Nephron (organoid): ENCODE data around the gene ZSCAN20.

Experiments
- H3K27ac Mint-ChIP-seq, 3 experiments: 2 replicates each; pipeline ENCODE4 v1.8.0; 2020; ENCODE audit warnings: mixed read lengths in 3 of 3, mild to moderate bottlenecking in 2 of 3, moderate library complexity in 1 of 3
- H3K27me3 Mint-ChIP-seq: 2 replicates; pipeline ENCODE4 v1.8.0; 2021; ENCODE audit warnings: low read depth, mild to moderate bottlenecking, moderate library complexity, mixed read lengths
- H3K36me3 Mint-ChIP-seq: 2 replicates; pipeline ENCODE4 v1.8.0; 2020; ENCODE audit warnings: low read depth, mixed read lengths
- H3K4me1 Mint-ChIP-seq: 2 replicates; pipeline ENCODE4 v1.8.0; 2020; ENCODE audit warnings: mixed read lengths
- H3K4me3 Mint-ChIP-seq, 3 experiments: 2 replicates each; pipeline ENCODE4 v1.8.0; 2020; ENCODE audit warnings: mild to moderate bottlenecking in 3 of 3, mixed read lengths in 3 of 3, moderate library complexity in 2 of 3
- H3K9me3 Mint-ChIP-seq: 2 replicates; pipeline ENCODE4 v1.8.0; 2020; ENCODE audit warnings: mixed read lengths
- TF ChIP-seq, protein P1 (sequence below), 3 experiments: fragments of 200-600 bp; sonication (generic); IDR thresholded peaks; one replicate each; pipeline ENCODE4 v1.5.0; 2021; ENCODE audit warnings: antibody characterized with exemption in 3 of 3; ENCODE audit not compliant: unreplicated experiment in 3 of 3

Gene ZSCAN20

DNA sequence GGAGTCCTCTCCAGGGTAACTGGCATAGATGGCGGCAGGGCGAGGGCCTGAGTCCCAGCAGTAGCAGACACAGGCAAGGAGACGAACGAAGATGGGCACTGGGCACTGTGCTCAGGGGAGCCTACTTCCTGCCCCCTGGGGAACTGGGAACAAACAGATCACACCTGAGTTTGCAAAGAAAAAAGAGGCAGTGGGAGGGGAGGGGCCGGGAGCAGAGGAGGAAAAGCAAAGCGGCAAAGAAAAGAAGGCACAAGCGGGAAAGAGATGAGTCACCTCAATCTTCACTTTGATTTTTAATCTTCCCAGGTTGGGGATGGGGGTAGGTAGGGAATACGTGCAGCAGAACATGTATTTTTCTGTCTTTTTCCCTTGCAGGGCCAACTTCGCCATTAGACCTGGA, 44.0 kb downstream of the ZSCAN20 start:
- Mint-ChIP-seq H3K36me3 (no peaks in the 10 kb centered on the region), H3K4me3 (no peak overlapping the region), H3K27ac (no peak overlapping the region), H3K4me1 (peaks cover 11% of the 10 kb centered on the region), H3K27me3 (no peaks in the 10 kb centered on the region), H3K9me3 (peaks cover 4% of the 10 kb centered on the region)
- TF ChIP-seq, protein P1, sequence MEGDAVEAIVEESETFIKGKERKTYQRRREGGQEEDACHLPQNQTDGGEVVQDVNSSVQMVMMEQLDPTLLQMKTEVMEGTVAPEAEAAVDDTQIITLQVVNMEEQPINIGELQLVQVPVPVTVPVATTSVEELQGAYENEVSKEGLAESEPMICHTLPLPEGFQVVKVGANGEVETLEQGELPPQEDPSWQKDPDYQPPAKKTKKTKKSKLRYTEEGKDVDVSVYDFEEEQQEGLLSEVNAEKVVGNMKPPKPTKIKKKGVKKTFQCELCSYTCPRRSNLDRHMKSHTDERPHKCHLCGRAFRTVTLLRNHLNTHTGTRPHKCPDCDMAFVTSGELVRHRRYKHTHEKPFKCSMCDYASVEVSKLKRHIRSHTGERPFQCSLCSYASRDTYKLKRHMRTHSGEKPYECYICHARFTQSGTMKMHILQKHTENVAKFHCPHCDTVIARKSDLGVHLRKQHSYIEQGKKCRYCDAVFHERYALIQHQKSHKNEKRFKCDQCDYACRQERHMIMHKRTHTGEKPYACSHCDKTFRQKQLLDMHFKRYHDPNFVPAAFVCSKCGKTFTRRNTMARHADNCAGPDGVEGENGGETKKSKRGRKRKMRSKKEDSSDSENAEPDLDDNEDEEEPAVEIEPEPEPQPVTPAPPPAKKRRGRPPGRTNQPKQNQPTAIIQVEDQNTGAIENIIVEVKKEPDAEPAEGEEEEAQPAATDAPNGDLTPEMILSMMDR (IDR thresholded peaks at IDR 0.05; ENCODE audit: unreplicated experiment in 3 of 3): no peak

DNA sequence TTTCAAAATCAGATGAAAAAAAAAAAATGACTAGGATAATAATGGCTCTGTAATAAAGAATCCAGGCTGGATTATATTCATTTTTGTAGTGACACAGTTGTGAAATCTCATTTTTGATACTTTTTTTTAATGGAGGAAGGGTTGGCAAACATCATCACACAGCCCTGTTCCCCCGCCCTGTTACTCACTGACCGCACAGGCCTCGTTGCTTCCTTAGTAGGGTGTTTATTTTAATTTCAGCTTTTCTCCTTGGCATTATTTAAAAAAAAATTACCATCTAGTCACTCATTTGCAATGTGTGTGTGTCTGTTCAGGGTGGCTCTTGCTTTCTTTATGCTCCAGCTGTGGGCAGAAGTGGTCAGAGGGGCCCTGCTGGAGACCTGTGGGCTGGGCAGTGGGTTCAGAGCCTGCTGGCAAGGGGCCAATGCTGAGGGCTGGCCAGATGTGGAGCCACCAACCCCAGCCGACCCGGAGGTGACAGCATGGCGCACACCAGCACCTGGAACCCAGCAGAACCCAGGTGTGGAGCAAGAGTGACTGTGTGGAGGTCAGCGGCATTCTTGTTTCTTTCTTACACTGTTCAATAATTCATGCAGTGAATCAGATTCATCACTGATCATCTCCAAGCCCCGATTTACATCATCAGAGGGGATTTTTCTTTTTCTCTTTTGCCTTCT, 44.6 kb downstream of the ZSCAN20 start:
- H3K36me3 Mint-ChIP-seq: no peaks in the 10 kb centered on the region
- H3K4me3 Mint-ChIP-seq: no peak overlapping the region
- no peak overlapping the region for H3K27ac Mint-ChIP-seq
- peaks cover 1% of the 10 kb centered on the region for H3K9me3 Mint-ChIP-seq
- TF ChIP-seq, protein P1 (IDR thresholded peaks at IDR 0.05; ENCODE audit: unreplicated experiment in 3 of 3): no peak
- peaks cover 11% of the 10 kb centered on the region for H3K4me1 Mint-ChIP-seq
- no peaks in the 10 kb centered on the region for H3K27me3 Mint-ChIP-seq

DNA sequence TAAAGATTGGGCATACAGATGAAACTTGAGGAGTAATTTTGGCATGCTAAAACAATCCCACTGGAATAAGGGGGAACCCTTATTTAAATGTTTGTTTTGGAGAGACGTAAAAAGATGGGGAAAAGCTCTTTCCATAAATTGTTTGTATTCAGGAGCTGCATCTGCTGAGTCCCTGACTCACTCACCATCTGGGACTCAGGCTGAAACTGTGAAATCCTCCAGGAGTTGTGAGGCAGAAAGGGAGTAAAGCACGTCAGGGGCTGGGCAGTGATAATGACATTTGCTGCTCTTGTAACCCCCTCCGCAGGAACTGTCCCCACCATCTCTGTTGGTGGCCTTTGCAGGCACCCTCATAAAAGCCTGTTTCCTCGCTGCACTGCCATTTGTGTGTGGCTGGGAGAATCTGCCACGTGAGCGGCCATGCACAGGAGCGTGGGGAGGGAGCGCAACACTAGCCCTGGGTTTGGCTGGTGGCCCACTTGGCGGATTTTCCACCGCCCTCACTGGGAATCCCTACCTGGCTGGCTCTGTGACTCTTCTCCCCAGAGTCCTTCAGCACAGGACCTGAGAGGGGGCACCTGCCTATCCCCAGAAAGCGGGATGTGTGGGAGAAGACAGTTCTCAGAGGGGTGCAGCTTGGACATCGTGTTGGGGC, 45.3 kb downstream of the ZSCAN20 start:
- Mint-ChIP-seq H3K27me3 (no peaks in the 10 kb centered on the region), H3K4me3 (no peak overlapping the region), H3K27ac (no peak overlapping the region), H3K36me3 (no peaks in the 10 kb centered on the region), H3K4me1 (peaks cover 11% of the 10 kb centered on the region), H3K9me3 (no peaks in the 10 kb centered on the region)
- TF ChIP-seq, protein P1 (IDR thresholded peaks at IDR 0.05; ENCODE audit: unreplicated experiment in 3 of 3): no peak

DNA sequence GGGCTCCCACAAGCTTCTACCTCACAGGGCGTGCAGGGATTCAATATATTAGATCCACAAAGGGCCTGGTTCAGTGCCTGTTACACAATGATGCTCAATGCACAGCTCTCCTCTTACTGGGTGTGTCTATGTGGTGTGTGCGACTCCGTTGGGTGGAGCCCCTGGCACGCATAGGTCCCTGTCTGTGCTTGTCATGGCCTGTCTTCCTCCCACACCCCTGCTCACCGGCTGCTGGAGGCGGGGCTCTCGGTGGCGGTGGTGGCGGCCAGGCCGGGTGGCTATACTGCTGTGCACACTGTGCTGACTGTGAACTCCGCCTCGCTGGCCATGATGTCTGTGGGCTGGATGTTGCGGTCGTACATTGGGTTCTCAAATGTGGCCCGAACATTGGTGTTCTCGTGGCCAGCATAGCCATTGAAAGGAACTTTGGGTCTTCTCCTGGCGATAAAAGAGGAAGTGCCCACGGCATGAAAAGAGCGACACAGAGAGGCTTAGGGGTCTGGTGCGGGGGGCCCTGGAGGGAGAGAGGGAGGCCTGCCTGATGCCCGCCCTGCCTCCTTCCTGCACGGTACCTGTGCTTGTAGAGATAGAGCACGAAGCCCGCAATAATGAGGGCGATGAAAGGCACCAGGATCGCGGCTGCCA, 46.9 kb downstream of the ZSCAN20 start:
- no peaks in the 10 kb centered on the region for H3K27me3 Mint-ChIP-seq
- no peaks in the 10 kb centered on the region for H3K36me3 Mint-ChIP-seq
- H3K27ac Mint-ChIP-seq: no peak overlapping the region
- H3K9me3 Mint-ChIP-seq: no peaks in the 10 kb centered on the region
- no peak overlapping the region for H3K4me3 Mint-ChIP-seq
- TF ChIP-seq, protein P1 (IDR thresholded peaks at IDR 0.05; ENCODE audit: unreplicated experiment in 3 of 3): no peak
- H3K4me1 Mint-ChIP-seq: peaks cover 11% of the 10 kb centered on the region

DNA sequence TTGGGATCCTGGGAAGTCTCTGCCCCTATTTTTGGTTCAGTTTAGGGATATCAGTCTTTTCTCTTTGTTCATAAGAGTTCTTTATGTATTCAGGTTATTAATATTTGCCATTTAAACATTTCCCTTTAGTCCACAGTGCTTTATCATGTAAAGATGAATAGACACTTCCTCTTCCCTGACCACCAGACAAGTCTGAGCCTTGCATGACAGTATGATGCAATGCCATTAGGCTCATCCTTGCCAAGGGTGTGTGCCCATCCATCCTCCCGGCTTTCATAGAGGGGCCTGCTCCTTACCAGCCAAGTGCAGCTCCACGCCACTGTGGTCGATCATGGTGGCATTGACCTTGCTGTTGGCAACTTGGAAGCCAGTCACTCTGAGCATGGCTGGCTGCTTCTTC, 52.1 kb downstream of the ZSCAN20 start:
- no peak overlapping the region for H3K27ac Mint-ChIP-seq
- H3K36me3 Mint-ChIP-seq: no peaks in the 10 kb centered on the region
- no peak overlapping the region for H3K4me3 Mint-ChIP-seq
- peaks cover 3% of the 10 kb centered on the region for H3K9me3 Mint-ChIP-seq
- H3K27me3 Mint-ChIP-seq: peaks cover 4% of the 10 kb centered on the region
- TF ChIP-seq, protein P1 (IDR thresholded peaks at IDR 0.05; ENCODE audit: unreplicated experiment in 3 of 3): no peak
- no peaks in the 10 kb centered on the region for H3K4me1 Mint-ChIP-seq
